OCI-LY1 (cell line): ENCODE results near the gene AXIN1.

Experiments
- H2AFZ ChIP-seq: fragments of 200-600 bp; sonication (generic), shearing (Covaris generic); 2 replicates; pipeline ENCODE4 v1.6.0; 2014; ENCODE audit warnings: antibody characterized with exemption, mild to moderate bottlenecking, low read length
- H3F3A ChIP-seq: fragments of 200-600 bp; sonication (generic), shearing (Covaris generic); 2 replicates; pipeline ENCODE4 v1.6.0; 2014; ENCODE audit warnings: mild to moderate bottlenecking, antibody characterized with exemption, low read length, moderate library complexity; ENCODE audit not compliant: insufficient read depth
- H3K27ac ChIP-seq: fragments of 200-600 bp; sonication (generic); 2 replicates; pipeline ENCODE4 v1.5.1; 2014; ENCODE audit warnings: low read length, mixed run types, mild to moderate bottlenecking, low read depth; ENCODE audit not compliant: poor library complexity, severe bottlenecking
- H3K27me3 ChIP-seq: fragments of 200-600 bp; sonication (generic); 2 replicates; pipeline ENCODE4 v1.6.0; 2014; ENCODE audit warnings: antibody characterized with exemption, mild to moderate bottlenecking, low read length, moderate library complexity; ENCODE audit not compliant: insufficient read depth
- H3K36me3 ChIP-seq: fragments of 200-600 bp; sonication (generic); 2 replicates; pipeline ENCODE4 v1.6.1; 2014; ENCODE audit warnings: mild to moderate bottlenecking, antibody characterized with exemption, low read length, moderate library complexity, mixed read lengths; ENCODE audit not compliant: insufficient read depth
- H3K4me1 ChIP-seq: fragments of 200-600 bp; sonication (generic); 2 replicates; pipeline ENCODE4 v1.5.1; 2014; ENCODE audit warnings: mild to moderate bottlenecking, low read length, moderate library complexity; ENCODE audit not compliant: insufficient read depth, severe bottlenecking
- H3K4me2 ChIP-seq: fragments of 200-600 bp; sonication (generic), shearing (Covaris generic); 2 replicates; pipeline ENCODE4 v1.6.1; 2014; ENCODE audit warnings: low read length
- H3K4me3 ChIP-seq: fragments of 200-600 bp; sonication (generic); 2 replicates; pipeline ENCODE4 v1.5.1; 2014; ENCODE audit warnings: low read length, low read depth, mild to moderate bottlenecking, mixed read lengths; ENCODE audit not compliant: poor library complexity, severe bottlenecking
- H3K79me2 ChIP-seq: fragments of 200-600 bp; shearing (Covaris generic); 2 replicates; pipeline ENCODE4 v1.6.1; 2016; ENCODE audit warnings: mixed run types, low read length, mixed read lengths; ENCODE audit not compliant: insufficient read depth
- H3K9ac ChIP-seq: fragments of 200-600 bp; sonication (generic), shearing (Covaris generic); 2 replicates; pipeline ENCODE4 v1.6.1; 2014; ENCODE audit warnings: mild to moderate bottlenecking, low read length, mixed read lengths
- H3K9me2 ChIP-seq: fragments of 200-600 bp; sonication (generic), shearing (Covaris generic); 2 replicates; pipeline ENCODE4 v1.6.1; 2014; ENCODE audit warnings: low read depth, mild to moderate bottlenecking, low read length, mixed read lengths
- H3K9me3 ChIP-seq: fragments of 200-600 bp; shearing (Covaris generic); 2 replicates; pipeline ENCODE4 v1.6.1; 2014; ENCODE audit warnings: low read length, mixed read lengths
- H4K20me1 ChIP-seq: fragments of 200-600 bp; sonication (generic), shearing (Covaris generic); 2 replicates; pipeline ENCODE4 v1.6.0; 2016; ENCODE audit warnings: mild to moderate bottlenecking, low read length; ENCODE audit not compliant: insufficient read depth
- EZH2 ChIP-seq: fragments of 200-600 bp; sonication (generic), shearing (Covaris generic); IDR thresholded peaks from 2 replicates; pipeline ENCODE4 v1.8.0; 2017; ENCODE audit warnings: borderline replicate concordance, mixed run types, mild to moderate bottlenecking, antibody characterized with exemption, low read length, moderate library complexity, mixed read lengths
- TF ChIP-seq, protein P1 (sequence below): fragments of 200-600 bp; sonication (generic), shearing (Covaris generic); IDR thresholded peaks from 2 replicates; pipeline ENCODE4 v1.5.1; 2017; ENCODE audit warnings: mild to moderate bottlenecking, antibody characterized with exemption, low read length, moderate library complexity, mixed read lengths

The AXIN1 gene

DNA sequence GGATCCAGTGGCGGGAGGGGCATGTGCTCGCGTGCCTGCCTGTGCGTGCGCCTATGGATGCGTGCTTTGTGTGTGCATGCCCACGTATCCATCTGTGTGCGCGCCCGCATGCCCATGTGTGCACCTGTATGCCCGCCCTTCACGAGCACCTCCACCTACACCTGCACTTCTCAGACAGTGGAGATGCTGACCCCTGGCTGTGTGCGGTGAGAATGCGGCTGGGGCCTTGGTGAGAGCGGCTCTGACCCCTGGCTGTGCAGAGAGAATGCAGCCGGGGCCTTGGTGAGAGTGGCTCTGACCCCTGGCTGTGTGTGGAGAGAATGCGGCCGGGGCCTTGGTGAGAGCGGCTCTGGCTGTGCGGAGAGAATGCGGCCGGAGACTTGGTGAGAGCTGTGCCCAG, 33.9 kb downstream of the AXIN1 start:
- H4K20me1 ChIP-seq = no peaks in the 10 kb centered on the region
- H3K27ac ChIP-seq = no peak overlapping the region

DNA sequence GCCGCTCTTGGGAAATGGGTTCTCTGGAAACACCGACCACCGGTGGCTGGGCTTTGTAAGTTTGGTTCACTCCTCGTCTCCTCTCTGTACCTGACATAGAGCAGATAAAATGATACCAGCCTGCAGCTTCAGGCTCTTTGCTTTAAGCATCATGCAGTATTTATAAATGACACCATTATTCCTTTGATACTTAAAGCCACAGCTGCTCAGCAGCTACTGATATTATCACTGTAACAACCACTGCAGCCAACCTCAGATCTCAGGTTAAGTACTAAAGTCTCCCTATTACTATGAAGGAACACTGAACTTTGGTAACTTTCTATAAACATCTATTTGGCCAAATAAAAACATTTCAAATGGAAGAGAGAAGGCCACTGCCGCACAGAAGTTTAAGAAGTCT, 34.9 kb downstream of the AXIN1 start:
- Histone ChIP-seq H2AFZ (no peak overlapping the region), H4K20me1 (no peaks in the 10 kb centered on the region), H3K9me2 (no peaks in the 10 kb centered on the region), H3K4me2 (no peak overlapping the region), H3K9ac (no peak overlapping the region), H3K27ac (no peak overlapping the region), H3K4me3 (no peak overlapping the region), H3K9me3 (no peaks in the 10 kb centered on the region), H3K36me3 (peaks cover 25% of the 10 kb centered on the region; the same call in 1 of the 2 replicates), H3K79me2 (no peaks in the 10 kb centered on the region), H3K27me3 (no peaks in the 10 kb centered on the region), H3F3A (no peaks in the 10 kb centered on the region), H3K4me1 (no peaks in the 10 kb centered on the region)
- TF ChIP-seq EZH2 = no peak
- TF ChIP-seq, protein P1, sequence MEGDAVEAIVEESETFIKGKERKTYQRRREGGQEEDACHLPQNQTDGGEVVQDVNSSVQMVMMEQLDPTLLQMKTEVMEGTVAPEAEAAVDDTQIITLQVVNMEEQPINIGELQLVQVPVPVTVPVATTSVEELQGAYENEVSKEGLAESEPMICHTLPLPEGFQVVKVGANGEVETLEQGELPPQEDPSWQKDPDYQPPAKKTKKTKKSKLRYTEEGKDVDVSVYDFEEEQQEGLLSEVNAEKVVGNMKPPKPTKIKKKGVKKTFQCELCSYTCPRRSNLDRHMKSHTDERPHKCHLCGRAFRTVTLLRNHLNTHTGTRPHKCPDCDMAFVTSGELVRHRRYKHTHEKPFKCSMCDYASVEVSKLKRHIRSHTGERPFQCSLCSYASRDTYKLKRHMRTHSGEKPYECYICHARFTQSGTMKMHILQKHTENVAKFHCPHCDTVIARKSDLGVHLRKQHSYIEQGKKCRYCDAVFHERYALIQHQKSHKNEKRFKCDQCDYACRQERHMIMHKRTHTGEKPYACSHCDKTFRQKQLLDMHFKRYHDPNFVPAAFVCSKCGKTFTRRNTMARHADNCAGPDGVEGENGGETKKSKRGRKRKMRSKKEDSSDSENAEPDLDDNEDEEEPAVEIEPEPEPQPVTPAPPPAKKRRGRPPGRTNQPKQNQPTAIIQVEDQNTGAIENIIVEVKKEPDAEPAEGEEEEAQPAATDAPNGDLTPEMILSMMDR = no peak

More for the DNA sequence above, 33.9 kb downstream of the AXIN1 start:
- Histone ChIP-seq H3K27me3 (no peaks in the 10 kb centered on the region), H3K4me3 (no peak overlapping the region), H3K9me2 (no peaks in the 10 kb centered on the region), H3K9me3 (no peaks in the 10 kb centered on the region), H3K79me2 (no peaks in the 10 kb centered on the region), H3K9ac (no peak overlapping the region), H3F3A (no peaks in the 10 kb centered on the region), H3K36me3 (peaks cover 16% of the 10 kb centered on the region; the same call in 1 of the 2 replicates), H3K4me2 (no peak overlapping the region), H2AFZ (no peak overlapping the region), H3K4me1 (peaks cover 3% of the 10 kb centered on the region)
- TF ChIP-seq EZH2 = no peak
- TF ChIP-seq, protein P1 = peak; percentile 23

DNA sequence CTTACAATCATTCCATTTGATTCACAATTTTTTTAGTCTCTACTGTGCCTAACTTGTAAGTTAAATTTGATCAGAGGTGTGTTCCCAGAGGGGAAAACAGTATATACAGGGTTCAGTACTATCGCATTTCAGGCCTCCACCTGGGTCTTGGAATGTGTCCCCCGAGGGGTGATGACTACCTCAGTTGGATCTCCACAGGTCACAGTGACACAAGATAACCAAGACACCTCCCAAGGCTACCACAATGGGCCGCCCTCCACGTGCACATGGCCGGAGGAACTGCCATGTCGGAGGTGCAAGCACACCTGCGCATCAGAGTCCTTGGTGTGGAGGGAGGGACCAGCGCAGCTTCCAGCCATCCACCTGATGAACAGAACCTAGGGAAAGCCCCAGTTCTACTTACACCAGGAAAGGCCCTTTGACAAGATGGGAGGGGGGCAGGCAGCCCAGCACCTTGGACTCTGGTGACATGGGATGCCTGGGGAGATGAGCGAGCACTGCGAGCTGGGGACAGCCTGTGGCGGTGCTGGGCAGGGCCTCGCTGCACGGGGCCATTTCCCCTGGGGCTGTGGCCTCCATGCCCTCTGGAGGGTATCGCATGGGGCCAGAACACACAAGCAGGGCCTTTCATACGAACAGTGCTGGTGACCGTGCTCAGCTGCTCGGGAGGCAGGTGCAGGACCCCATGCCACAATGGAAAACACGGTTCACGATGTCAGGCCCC, 35.6 kb downstream of the AXIN1 start:
- Histone ChIP-seq H3F3A (no peaks in the 10 kb centered on the region), H2AFZ (no peak overlapping the region), H3K36me3 (peaks cover 31% of the 10 kb centered on the region; the same call in 1 of the 2 replicates), H3K9me3 (no peaks in the 10 kb centered on the region), H3K4me3 (no peak overlapping the region), H3K9me2 (no peaks in the 10 kb centered on the region), H3K9ac (no peak overlapping the region), H3K4me2 (no peak overlapping the region), H3K27ac (no peak overlapping the region), H3K79me2 (no peaks in the 10 kb centered on the region), H3K4me1 (no peaks in the 10 kb centered on the region), H3K27me3 (no peaks in the 10 kb centered on the region), H4K20me1 (no peaks in the 10 kb centered on the region)
- TF ChIP-seq, protein P1 = no peak
- TF ChIP-seq EZH2 = no peak
